Ishikawa (cell line): ENCODE results near the gene SMARCD1.

Experiments used
- CEBPB ChIP-seq: IDR thresholded peaks from 2 replicates; pipeline ENCODE4 v1.6.1; 2012
- CREB1 ChIP-seq: IDR thresholded peaks from 2 replicates; pipeline ENCODE4 v1.6.1; 2012; ENCODE audit warnings: low read depth
- EGR1 ChIP-seq: IDR thresholded peaks from 2 replicates; pipeline ENCODE4 v1.6.1; 2012
- EP300 ChIP-seq: IDR thresholded peaks from 2 replicates; pipeline ENCODE4 v1.6.1; 2012; ENCODE audit warnings: borderline replicate concordance
- FOXM1 ChIP-seq: IDR thresholded peaks from 2 replicates; pipeline ENCODE4 v1.6.1; 2012; ENCODE audit warnings: low read depth, borderline replicate concordance
- NFIC ChIP-seq: IDR thresholded peaks from 2 replicates; pipeline ENCODE4 v1.6.1; 2012
- RAD21 ChIP-seq: IDR thresholded peaks from 2 replicates; pipeline ENCODE4 v1.6.1; 2012; ENCODE audit warnings: low read depth
- TAF1 ChIP-seq: IDR thresholded peaks from 2 replicates; pipeline ENCODE4 v1.6.1; 2012; ENCODE audit warnings: low read depth, mild to moderate bottlenecking
- TCF12 ChIP-seq: IDR thresholded peaks from 2 replicates; pipeline ENCODE4 v1.6.1; 2012; ENCODE audit warnings: low read depth
- TEAD4 ChIP-seq: IDR thresholded peaks from 2 replicates; pipeline ENCODE4 v1.6.1; 2012
- YY1 ChIP-seq: IDR thresholded peaks from 2 replicates; pipeline ENCODE4 v1.6.1; 2012; ENCODE audit warnings: low read depth
- ZBTB7A ChIP-seq: IDR thresholded peaks from 2 replicates; pipeline ENCODE4 v1.6.1; 2012; ENCODE audit warnings: low read depth
- TF ChIP-seq, protein P1 (sequence below): IDR thresholded peaks from 2 replicates; pipeline ENCODE4 v1.6.1; 2012
- TF ChIP-seq, protein P2 (sequence below): IDR thresholded peaks from 2 replicates; pipeline ENCODE4 v1.6.1; 2012; ENCODE audit warnings: low read depth, mild to moderate bottlenecking
- TF ChIP-seq, protein P3 (sequence below): IDR thresholded peaks from 2 replicates; pipeline ENCODE4 v1.6.1; 2012

Gene SMARCD1

DNA sequence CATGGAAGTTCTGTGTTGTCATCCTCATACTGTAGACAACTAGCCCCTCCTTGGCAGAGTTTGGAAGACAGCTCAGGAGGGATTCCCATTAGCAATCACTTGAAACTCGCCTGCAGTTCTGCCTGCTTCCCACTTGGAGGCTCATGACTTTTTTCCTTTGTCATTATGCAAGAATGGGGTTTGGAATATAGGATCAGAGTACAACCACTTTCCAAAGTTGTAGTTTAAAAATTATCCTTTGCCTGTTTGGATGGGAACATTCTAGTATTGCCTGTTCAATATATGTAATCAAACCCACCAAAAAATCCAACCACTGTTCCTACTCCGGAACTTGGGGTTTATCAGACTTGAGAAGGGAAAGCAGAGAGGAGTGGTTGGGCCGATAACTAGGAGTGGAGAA lies 16.5 kb downstream of the SMARCD1 start:
- TF ChIP-seq NFIC = no peak
- 0 out of 2 replicates have a peak, but pooled peaks have one; percentile 57 for TF ChIP-seq CEBPB
- peak; percentile 28 for TF ChIP-seq RAD21
- TF ChIP-seq, protein P1, sequence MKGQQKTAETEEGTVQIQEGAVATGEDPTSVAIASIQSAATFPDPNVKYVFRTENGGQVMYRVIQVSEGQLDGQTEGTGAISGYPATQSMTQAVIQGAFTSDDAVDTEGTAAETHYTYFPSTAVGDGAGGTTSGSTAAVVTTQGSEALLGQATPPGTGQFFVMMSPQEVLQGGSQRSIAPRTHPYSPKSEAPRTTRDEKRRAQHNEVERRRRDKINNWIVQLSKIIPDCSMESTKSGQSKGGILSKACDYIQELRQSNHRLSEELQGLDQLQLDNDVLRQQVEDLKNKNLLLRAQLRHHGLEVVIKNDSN = no peak

DNA sequence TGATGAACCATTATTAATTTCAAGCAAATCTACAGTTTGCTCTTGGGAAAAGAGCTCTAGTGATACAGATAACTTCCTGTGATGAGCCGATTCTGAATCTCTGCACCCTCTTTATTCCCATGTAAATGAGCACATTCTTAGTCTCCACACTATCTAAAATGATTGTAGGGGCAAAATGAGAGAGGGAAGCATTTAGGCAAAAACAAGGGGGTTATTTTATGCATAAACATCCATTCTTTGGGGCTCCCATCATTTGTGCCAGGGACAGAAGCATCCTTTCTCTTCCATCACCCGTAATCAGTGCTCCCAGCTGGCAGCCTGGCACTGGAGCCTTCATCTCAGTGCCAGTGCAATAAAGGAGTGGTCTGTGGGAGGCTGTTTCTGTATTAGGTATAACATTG lies 17.0 kb downstream of the SMARCD1 start:
- TF ChIP-seq TAF1 = no peak

DNA sequence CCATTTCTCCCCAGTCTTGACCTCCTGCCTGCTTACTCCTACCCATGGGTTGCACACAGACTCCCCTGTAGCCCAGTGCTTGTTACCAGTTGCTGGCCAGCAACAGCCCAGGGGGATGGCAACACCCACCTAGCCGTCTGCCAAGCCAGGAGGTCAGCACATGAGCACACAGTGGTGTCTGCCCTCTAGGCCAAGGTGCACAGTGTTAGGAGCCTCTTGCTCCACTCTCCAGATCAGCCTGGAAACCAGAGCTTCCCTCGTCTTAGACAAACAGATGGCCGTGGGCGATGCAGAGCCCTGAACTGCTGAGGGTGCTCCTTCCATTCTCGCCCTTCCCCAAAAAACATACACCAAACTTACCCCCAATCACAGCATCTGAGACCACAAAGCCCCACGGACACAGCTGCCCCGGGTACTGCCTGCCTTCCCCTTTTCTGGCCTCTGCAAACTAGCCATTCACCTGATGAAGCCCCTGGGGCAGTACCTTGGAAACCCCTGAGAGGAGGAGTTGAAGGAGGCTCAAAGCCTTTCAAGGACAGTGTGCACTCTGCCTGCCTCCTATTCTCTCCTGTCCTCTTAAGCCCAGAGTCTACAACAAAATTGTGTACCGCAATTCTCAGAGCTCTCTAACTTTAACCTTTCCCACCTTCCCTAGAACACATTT lies 17.6 kb downstream of the SMARCD1 start:
- TF ChIP-seq CEBPB = no peak
- no peak for TF ChIP-seq CREB1
- no peak for TF ChIP-seq NFIC
- no peak for TF ChIP-seq FOXM1

DNA sequence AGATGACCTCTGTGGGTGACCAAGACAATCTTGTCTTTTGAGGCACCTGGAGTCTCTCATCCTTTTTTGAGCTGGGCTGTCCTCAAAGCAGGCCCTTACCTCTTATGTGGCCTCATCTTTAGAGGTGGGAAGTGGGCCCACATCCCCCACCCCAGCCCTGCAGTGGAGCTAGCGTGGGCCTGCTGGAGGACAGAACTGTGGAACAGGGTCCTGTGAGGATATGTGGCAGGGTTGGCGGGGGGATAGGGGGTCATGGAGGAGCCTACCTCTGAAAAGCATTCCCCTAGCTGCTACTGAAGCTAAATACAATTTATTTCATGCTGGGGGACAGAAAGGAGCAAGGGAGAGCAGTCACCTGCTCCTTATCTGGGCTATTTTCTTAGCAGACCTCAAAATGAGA lies 18.2 kb downstream of the SMARCD1 start:
- no peak for TF ChIP-seq TAF1
- TF ChIP-seq EGR1 = no peak
- no peak for TF ChIP-seq YY1
- TF ChIP-seq TEAD4 = no peak
- TF ChIP-seq NFIC = no peak
- TF ChIP-seq CREB1 = no peak
- no peak for TF ChIP-seq RAD21

DNA sequence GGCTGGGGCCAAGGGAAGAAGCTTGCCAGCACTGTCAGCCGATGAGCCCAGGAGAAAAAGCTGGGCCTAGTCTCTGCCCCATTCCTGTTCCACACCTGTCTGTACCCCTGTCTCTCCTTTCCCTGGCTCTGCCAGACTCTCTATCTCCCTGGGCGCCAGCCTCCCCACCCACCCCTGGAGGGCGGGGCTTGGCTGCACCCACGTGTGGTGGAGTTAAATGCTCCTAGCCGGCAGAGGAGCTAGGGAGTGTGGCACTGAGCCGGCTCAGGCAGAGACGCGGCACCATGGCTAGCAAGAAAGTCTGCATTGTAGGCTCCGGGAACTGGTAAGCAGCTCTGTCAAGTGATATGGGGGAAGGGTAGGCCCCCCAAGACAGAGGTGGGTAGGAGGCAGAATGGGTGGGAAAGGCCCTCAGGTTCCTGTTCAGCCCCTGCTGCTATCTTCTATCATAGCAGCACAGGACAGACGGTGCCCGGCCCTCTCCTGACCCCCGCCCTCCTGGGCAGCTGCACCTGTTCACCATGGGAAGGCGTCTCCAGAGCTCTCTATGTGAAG lies 18.7 kb downstream of the SMARCD1 start, which contains the start of gene GPD1:
Gene GPD1, plus strand, starts transcription at position 242 of the 555 bp plus-strand sequence. Its CDS starts 43 bp downstream, at position 285.
- TF ChIP-seq FOXM1 (no peak), ZBTB7A (no peak), YY1 (no peak), CEBPB (no peak), EP300 (no peak), CREB1 (no peak), TAF1 (no peak), RAD21 (peak; percentile 14; the same call in 1 of the 2 replicates), NFIC (no peak), EGR1 (peak; percentile 52), TEAD4 (no peak), TCF12 (no peak)
- TF ChIP-seq, protein P2, sequence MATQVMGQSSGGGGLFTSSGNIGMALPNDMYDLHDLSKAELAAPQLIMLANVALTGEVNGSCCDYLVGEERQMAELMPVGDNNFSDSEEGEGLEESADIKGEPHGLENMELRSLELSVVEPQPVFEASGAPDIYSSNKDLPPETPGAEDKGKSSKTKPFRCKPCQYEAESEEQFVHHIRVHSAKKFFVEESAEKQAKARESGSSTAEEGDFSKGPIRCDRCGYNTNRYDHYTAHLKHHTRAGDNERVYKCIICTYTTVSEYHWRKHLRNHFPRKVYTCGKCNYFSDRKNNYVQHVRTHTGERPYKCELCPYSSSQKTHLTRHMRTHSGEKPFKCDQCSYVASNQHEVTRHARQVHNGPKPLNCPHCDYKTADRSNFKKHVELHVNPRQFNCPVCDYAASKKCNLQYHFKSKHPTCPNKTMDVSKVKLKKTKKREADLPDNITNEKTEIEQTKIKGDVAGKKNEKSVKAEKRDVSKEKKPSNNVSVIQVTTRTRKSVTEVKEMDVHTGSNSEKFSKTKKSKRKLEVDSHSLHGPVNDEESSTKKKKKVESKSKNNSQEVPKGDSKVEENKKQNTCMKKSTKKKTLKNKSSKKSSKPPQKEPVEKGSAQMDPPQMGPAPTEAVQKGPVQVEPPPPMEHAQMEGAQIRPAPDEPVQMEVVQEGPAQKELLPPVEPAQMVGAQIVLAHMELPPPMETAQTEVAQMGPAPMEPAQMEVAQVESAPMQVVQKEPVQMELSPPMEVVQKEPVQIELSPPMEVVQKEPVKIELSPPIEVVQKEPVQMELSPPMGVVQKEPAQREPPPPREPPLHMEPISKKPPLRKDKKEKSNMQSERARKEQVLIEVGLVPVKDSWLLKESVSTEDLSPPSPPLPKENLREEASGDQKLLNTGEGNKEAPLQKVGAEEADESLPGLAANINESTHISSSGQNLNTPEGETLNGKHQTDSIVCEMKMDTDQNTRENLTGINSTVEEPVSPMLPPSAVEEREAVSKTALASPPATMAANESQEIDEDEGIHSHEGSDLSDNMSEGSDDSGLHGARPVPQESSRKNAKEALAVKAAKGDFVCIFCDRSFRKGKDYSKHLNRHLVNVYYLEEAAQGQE = no peak
- TF ChIP-seq, protein P3, sequence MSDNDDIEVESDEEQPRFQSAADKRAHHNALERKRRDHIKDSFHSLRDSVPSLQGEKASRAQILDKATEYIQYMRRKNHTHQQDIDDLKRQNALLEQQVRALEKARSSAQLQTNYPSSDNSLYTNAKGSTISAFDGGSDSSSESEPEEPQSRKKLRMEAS = peak; percentile 89
- TF ChIP-seq, protein P1 = peak; percentile 82

DNA sequence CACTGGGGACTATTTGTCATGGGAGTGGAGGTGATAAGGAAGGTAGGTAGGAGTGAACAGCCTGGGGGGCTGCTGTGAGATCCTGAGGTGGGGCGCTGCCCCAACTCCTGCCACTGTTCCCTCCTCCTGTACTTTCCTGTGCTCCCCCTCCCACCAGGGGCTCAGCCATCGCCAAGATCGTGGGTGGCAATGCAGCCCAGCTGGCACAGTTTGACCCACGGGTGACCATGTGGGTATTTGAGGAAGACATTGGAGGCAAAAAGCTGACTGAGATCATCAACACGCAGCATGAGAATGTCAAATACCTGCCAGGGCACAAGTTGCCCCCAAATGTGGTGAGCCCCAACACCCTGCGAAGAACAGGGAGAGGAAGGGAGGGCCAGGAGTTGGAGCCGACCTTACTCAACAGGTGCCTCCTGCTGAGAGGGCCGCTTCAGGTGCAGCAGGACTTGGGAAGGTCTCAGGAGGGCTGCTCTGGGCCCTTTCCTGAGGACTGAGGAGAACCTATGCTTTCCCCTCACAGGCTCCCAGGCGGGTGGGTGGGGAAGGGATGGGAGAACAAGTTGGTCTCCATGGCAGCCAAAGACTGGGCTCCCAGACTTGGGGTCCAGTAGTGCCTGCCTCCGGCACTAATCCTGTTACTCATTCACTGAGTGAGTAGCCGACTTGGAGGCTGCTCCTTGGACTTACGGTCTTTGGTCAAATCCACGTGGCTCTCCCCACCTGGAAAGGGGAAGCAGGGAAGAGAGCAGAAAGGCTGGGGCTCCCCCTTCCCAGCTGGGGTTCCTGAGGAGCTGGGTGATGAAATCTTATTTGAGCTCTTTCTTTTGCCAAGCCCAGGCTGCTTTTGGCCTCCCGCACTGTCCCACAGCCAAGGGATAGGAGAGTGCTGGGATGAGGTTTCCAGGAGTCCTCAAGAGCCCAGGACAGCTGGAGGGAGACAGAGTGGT lies 19.6 kb downstream of the SMARCD1 start:
- TF ChIP-seq CEBPB = no peak
- TF ChIP-seq CREB1 = no peak

DNA sequence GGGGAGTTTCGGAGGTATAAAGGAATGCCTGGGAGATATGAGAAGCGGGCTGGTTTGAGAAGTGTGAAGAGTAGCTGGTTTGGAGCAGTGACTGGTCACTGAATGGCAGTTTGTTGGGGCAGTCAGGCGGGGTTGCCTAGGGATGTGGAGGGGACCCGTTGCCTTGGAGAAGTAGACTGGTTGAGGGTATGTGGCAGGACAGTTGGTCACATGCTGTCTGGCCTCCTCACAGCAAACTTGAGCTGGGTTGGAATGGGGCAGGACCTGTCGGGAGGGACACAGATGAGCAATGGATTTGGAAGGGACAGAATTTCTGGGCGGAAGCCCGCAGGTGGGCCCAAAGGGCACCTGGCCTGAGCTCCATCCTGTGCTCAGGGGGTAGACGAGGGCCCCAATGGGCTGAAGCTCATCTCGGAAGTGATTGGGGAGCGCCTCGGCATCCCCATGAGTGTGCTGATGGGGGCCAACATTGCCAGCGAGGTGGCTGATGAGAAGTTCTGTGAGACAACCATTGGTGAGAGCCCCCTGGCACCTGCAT lies 20.8 kb downstream of the SMARCD1 start:
- TF ChIP-seq CEBPB = no peak
- TF ChIP-seq, protein P2 = no peak
- TF ChIP-seq RAD21 = no peak
- TF ChIP-seq, protein P3 = no peak
- no peak for TF ChIP-seq EP300
